H7 (cell line): ENCODE measurements around the gene USP31. TPM values are rescaled to one million over a fixed set of nuclear protein-coding genes. Genes with fewer than 3 reads are reported as not detected.

Experiments
- DNase-seq: peaks from one replicate; pipeline ENCODE4 v3.0.0; 2012
- H3K27me3 ChIP-seq: 2 replicates; pipeline ENCODE4 v1.6.0; 2011; ENCODE audit warnings: mild to moderate bottlenecking, low read length; ENCODE audit not compliant: control insufficient read depth, insufficient read depth
- H3K36me3 ChIP-seq: replicated peaks from 2 replicates; pipeline ENCODE4 v1.5.1; 2011; ENCODE audit warnings: low read length; ENCODE audit not compliant: control insufficient read depth, insufficient read depth
- H3K4me3 ChIP-seq: 2 replicates; pipeline ENCODE4 v1.5.1; 2011; ENCODE audit warnings: low read depth, mild to moderate bottlenecking, control low read depth, low read length, moderate library complexity; ENCODE audit not compliant: insufficient read depth
- total RNA-seq: library from RNA; depleted of rRNA; stranded (reverse); fragments of >200 nt; shearing (Covaris generic); gene quantifications from 2 replicates; pipeline ENCODE4 v1.2.3, GENCODE V29; 2014

The USP31 gene
- total RNA-seq, 1 experiment from 2014 or later, result 8.3 TPM

DNA sequence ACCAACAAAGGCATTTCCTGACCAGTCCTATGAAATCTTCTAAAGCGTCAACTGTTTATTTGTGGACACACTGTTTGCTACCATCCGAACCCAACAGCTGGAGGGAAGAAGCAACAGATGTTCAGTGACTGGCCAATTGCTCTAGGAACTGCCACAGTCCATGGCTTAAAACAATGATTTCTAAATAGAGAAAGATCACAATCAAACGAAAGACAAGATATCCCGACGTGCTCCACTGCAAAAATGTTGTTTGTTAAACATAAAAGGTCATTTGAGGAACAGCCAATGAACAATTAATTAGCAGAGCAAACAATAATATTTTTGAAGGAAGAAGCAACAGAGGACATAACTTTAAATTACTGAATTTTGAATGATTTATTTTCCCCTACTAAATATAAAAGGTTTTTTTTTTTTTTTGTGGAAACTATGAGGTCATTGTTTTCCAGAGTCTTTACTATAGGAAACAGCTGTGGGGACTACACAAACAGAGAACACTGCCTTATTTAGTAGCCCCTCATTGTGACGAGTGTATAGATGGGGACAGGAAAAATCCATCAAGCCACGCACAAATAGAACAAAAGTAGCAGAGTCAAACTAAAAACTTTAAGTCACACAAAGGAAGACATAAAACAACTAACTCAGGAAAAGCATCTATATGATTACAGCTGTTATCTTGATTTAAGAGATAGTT is 17.2 kb downstream of the USP31 start:
- Histone ChIP-seq H3K4me3 (no peak overlapping the region), H3K27me3 (no peaks in the 10 kb centered on the region), H3K36me3 (no peaks in the 10 kb centered on the region)
- no peak for DNase-seq

DNA sequence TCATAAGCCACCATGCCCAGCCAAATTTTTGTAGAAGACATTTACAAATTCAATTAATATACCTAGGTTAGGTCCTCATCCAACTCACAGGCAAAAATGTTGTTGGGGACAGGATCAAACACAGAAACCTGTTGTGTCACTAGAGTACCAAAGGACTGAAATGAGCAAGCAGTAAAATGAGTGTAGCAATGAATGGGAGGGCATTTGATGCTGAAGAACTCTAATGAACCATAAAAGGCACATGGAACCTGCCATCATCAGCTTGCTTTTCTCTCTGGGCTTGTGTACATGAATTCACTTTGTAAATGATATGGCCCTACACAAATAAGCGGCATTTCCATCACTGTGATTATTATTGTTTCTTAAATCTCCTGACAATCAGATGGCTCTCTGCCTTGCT is 17.8 kb downstream of the USP31 start:
- Histone ChIP-seq H3K4me3 (no peak overlapping the region), H3K27me3 (no peaks in the 10 kb centered on the region), H3K36me3 (no peaks in the 10 kb centered on the region)
- no peak for DNase-seq

DNA sequence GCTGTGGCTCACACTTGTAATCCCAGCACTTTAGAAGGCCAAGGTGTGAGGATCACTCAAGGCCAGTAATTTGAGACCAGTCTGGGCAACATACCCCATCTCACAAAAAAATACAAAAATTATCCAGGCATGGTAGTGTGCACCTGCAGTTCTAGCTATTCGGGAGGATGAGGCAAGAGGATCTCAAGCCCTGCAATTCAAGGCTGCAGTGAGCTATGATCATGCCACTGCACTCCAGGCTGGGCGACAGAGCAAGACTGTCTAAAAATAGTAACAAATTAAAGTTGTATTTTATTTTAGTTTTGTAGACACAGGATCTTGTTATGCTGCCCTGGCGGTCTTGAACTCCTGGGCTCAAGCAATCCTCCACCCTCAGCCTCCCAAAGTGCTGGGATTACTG is 18.2 kb downstream of the USP31 start:
- Histone ChIP-seq H3K27me3 (no peaks in the 10 kb centered on the region), H3K36me3 (no peaks in the 10 kb centered on the region), H3K4me3 (no peak overlapping the region)
- no peak for DNase-seq

DNA sequence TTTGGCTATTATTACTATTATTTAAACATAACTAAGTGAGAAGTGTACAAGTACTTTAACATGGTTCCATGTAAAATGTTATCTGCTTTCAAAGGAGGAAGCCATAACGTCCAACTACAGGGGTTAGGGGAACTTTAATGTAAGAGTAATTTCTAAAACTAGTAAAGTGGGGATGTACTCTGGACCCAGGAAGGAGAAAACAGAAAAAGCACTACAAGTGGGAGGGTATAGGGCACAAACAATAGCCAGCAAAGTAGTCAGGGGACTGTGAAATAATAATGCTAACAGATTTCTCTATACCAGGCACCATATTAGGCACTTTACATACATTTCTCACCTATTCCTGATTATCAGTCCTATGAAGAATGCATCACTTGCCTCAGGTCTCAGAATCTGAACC is 19.6 kb downstream of the USP31 start:
- no peak for DNase-seq
- Histone ChIP-seq H3K27me3 (no peaks in the 10 kb centered on the region), H3K36me3 (no peaks in the 10 kb centered on the region), H3K4me3 (no peak overlapping the region)

DNA sequence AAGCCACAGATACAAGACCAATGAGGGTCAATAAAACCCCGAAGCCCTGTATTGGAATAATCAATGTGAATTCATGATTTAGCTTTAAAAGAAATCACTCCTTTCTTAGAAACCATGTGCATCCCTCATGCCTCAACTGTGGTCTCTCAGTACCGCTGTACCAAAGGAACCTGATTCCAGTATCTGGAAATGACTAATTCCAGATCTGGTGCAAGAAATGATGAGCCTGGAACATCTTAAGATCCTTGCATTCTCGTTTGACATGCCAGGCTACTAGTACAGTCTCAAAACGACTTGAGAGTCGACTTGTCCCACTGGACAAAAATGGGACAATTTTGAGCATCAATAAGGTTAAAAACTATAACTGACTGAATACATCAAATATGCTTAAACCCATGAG is 21.2 kb downstream of the USP31 start:
- Histone ChIP-seq H3K36me3 (no peaks in the 10 kb centered on the region), H3K4me3 (no peak overlapping the region), H3K27me3 (no peaks in the 10 kb centered on the region)
- DNase-seq, result no peak

DNA sequence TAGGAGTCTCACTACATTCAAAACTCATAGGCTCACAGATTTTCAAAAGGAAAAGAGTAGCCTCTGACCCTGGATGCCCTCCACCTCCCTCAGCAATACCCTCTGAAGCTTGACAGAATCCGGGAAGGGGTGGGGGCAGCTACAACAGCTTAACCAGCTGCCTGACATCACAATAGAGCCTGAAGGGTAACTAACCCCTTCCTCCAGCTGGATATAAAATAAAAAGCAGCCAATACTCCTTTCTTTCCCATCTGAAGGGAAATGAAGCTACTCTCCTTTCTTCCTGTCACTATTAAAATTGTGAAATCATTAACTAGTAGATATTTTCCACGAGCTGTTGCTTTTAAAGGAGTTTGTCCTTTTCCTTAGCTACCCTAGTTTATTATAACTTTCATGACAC is 24.0 kb downstream of the USP31 start:
- no peak for DNase-seq
- Histone ChIP-seq H3K36me3 (no peaks in the 10 kb centered on the region), H3K4me3 (no peak overlapping the region), H3K27me3 (no peaks in the 10 kb centered on the region)

DNA sequence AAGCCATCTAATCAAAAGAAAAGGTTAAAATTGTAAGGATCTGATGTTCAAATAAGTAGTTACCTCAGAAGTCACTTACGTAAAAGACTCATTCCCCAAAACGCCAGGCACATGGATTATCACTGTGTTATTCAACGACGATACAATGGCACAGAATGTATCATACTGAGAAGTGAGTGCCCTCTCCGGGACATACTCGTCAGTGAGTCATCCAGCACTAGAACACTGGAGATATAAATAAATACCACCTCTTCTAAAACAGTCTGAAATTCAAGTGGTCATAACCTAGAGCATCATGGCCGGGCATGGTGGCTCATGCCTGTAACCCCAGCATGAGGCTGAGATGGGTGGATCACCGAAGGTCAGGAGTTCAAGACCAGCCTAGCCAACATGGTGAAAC is 24.9 kb downstream of the USP31 start:
- no peaks in the 10 kb centered on the region for H3K27me3 ChIP-seq
- H3K36me3 ChIP-seq, result no peaks in the 10 kb centered on the region
- no peak for DNase-seq
- H3K4me3 ChIP-seq, result no peak overlapping the region

DNA sequence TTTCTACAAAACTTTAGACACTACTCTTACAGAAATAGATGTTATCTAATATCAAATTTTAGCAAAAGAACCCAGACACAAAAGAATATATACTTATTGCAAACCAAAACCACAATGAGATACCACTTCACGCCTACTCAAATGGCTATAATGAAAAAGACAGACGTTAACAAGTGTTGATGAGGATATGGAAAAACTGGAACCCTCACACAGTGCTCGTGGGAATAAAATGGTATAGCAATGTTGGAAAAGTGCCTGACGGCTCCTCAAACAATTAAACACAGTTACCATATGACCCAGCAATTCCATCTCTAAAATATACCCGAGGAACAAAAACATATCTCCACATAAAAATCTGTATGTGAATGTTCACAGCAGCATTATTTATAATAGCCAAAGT is 27.1 kb downstream of the USP31 start:
- Histone ChIP-seq H3K36me3 (no peaks in the 10 kb centered on the region), H3K27me3 (no peaks in the 10 kb centered on the region), H3K4me3 (no peak overlapping the region)
- no peak for DNase-seq

DNA sequence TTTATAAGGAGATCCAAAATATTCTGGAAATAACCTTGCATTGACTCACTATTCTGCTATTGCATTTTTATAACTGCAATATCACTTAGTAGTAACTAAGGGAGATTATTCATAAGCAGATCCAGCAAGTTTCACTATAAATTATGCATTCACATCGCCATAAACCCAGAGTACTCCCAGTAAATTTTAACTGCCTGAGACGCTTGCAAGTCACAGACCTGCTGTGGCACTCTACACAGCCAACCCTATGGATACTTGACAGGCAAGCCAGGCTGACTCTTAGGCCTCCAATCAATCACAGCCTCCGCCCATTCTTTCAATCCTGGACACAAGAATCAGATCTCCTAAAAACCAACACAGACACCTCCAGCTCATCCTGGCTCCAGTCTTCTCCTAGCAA is 28.2 kb downstream of the USP31 start:
- DNase-seq, result no peak

DNA sequence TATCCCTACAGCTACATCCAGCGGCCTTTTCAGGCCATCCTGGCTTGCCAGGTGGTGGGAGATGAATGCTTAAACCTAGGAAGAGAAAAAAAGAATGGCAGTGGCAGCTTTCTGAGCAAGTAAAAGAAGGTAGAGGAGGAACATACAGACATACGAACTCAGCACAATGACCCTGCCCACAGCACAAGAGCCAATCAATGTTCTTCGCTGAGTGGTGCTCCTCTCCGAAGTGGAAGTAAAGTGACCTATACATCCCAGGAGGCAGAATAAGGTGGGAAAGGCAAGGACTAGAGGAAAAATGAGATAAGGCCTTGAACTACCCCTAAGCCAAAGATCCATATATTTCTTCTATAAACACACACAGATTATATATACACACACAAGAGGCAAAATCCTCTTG is 28.7 kb downstream of the USP31 start:
- Histone ChIP-seq H3K4me3 (no peak overlapping the region), H3K27me3 (no peaks in the 10 kb centered on the region), H3K36me3 (no peaks in the 10 kb centered on the region)
- DNase-seq, result no peak

More for the DNA sequence above, 28.2 kb downstream of the USP31 start:
- no peaks in the 10 kb centered on the region for H3K36me3 ChIP-seq
- no peak overlapping the region for H3K4me3 ChIP-seq
- H3K27me3 ChIP-seq, result no peaks in the 10 kb centered on the region

DNA sequence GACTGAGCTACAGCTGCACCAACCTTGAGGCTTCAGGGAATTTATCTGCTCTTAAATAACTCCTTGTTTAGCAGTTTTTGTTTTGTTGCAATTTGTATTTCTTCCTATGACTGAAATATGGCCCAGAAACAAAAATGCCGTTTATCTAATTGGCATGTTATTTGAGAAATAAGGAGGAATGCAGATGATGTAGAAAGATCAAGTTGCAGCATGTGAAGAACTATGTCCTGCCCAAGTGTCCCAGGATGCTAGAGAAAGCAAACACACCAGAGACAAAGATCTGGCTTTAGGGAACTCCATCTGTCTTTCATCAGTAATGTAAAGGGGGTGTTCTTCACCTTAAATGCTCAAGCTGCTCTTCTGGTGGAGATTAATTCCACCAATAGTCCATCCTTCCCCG is 29.7 kb downstream of the USP31 start:
- no peaks in the 10 kb centered on the region for H3K36me3 ChIP-seq
- H3K27me3 ChIP-seq, result no peaks in the 10 kb centered on the region
- no peak for DNase-seq
- H3K4me3 ChIP-seq, result no peak overlapping the region

DNA sequence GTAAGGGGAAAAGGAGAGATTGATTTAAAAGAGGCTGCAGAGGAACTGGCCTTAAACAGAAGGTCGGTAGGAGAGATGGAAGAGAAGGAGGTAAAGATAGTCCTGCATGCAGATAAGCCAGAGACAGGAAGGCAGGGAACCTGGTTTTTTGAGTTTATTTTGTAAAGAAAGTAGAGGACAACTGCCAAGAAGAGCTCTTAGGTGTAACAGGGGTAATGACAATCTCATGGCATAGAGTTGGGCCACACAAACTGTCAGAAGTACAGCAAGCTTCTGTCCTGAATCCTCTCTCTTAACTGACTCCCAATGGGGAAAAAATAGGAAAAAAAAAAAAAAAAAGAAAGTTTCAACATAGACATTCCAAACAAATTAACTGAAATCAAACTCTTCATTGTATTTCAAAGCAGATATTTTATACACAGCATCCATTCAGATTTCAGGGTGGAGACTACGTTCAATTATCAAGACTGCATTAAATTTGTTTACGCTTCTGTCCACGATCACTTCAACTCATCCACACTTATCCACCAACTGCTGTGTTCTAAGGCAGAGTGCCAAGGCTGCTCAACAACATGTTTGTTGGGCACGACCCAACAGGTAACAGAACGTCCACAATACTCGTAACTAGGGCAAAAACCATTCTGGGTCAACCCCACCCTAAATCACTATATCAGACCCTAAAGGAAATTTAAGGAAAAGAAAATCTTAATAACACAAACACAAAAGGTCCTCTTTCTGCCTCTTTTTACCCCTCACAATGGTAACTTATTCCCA is 34.9 kb downstream of the USP31 start:
- Histone ChIP-seq H3K36me3 (no peaks in the 10 kb centered on the region), H3K27me3 (no peaks in the 10 kb centered on the region), H3K4me3 (no peak overlapping the region)
- DNase-seq, result no peak

DNA sequence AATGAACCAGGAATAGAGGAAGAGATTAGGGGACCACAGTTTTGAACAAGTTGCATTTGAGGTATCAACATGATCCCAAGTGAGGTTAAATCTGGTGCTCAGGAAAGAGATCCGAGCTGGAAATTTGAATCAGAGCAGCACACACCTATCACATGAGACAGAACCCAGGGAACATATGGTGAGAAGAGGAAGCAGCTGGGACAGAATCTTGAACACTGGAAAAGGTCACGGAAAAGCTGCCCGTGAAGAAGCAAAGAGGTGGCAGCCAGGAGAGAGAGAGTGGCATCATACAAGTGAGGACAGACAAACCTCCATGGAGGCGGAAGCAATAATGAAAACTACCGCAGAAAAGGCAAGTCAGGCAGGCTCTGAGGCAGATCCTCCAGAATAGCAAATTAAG is 36.1 kb downstream of the USP31 start:
- Histone ChIP-seq H3K27me3 (no peaks in the 10 kb centered on the region), H3K36me3 (no peaks in the 10 kb centered on the region), H3K4me3 (no peak overlapping the region)
- DNase-seq, result no peak

DNA sequence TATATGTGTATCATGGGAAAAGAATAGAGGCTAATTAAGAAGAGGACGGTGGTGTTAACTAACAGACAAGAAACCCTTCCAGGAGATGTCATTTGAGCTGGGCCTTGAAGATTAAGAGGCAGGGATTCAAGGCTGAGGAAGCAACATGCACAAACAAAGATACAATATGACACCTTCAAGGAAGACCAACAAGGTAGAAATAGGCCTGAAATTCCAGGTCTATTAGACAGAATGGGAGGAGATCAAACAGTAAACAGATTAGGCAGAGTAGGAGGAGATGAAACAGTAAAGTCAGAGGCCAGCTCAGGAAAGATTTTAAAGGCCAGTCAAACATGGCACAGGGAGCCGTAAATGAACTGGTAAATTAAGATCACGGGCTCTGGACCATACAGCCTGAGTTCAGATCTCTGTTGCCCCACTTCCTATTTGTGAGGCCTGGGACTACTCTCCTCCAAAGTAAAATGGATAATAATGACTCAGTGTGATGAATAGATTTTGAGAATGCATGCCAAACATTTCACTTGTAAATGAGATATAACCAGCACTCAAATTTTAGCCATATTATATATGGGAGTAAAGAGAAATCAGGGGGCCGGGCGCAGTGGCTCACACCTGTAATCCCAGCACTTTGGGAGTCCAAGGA is 38.9 kb downstream of the USP31 start:
- H3K4me3 ChIP-seq, result no peak overlapping the region
- H3K36me3 ChIP-seq, result no peaks in the 10 kb centered on the region; the same call in 1 of the 2 replicates

DNA sequence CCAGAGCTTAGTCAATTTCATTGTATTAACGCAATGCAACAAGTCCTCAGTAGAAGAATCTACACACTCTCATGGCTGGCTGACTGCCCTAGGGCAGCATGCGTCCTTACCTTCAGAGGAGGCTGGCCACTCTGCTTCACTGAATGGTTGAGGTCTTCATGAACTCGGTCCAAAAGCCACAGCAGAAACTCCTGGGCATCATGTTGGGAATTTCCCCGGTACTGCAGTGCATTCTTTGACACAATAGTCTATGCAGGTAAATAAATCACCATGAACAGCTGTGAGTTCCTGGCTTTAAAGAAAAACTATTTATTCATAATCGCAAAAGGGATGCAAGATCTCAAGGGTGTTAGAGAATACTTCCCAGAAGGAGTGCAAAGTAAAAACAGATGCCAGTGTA is 41.3 kb downstream of the USP31 start:
- no peak for DNase-seq
- no peaks in the 10 kb centered on the region; the same call in 1 of the 2 replicates for H3K36me3 ChIP-seq
- H3K27me3 ChIP-seq, result no peaks in the 10 kb centered on the region
- no peak overlapping the region for H3K4me3 ChIP-seq

More for the DNA sequence above, 38.9 kb downstream of the USP31 start:
- DNase-seq, result no peak
- H3K27me3 ChIP-seq, result no peaks in the 10 kb centered on the region
